Measurements from ENCODE around the gene FAM118B.

FAM118B gene

DNA sequence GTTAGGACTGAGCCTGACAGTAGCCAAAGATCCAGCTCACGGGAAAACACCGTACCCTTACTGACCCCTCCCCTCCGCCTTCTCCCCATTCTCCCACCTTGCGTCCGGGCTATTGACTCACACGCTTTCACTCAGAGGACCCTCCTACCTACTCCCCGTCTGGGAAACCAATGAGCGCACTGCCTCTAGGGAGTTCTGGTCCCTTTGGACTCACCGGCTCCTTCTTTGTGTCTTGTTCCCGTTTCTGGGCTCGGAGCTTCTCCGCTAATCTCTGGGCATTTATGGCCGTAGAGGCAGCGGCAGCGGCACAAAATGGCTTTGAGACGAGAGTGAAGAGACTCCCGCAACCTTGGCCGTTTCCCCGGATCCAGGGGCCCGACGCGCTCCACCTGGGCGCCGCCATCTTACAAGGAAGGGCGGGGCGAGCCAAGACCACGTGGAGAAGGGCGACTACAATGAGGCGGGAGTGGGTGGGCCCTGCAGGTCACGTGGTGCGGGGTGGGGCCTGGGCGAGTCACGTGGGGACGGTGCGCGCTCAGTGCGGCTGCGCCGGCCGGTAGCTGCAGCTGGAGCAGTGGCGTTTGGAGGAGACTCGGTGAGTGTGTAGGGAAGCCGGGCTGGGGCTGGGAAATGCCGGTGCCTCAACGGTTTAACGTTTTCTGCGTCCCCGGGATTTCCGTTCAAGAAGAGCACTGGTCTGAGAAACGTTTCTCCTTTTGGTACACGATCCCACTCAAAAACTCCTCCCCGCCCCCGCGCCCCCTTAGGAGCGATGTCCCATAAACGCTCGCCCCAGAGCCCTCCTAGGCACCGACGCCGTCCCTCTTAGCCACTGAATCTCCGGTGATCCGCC is at the start of gene FAM118B, which contains the start of gene RPUSD4:
Gene FAM118B (plus strand): TSS at position 547 of the 853 bp plus-strand sequence. CDS start 23,220 bp downstream, outside the sequence.
Gene RPUSD4 (minus strand): TSS at position 415 of the 853 bp plus-strand sequence. CDS start 12 bp downstream, at position 403.
- peak; percentile 99 for DNase-seq

GRCh38 chr11:126162306-126163030 is 49.1 kb upstream of the FAM118B start:
- no peak for DNase-seq

GRCh38 chr11:126163074-126163700 is 48.4 kb upstream of the FAM118B start:
- DNase-seq: peak; percentile 95

DNA sequence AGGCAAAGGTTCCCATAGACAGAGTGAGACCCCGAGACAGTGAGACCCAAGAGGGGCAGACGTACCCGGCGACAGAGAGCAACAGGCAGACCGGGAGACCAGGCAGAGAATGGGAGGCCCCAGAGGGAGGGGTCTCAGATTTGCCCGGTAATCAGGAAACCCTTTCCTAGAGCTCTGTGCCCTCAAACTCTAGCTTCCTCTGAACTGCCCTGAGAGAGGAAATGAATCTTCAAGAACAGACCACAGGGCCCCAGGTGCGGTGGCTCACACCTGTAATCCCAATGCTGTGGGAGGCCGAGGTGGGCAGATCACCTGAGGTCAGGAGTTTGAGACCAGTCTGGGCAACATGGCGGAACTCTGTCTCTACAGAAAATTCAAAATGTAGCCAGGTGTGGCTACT is 47.8 kb upstream of the FAM118B start:
- DNase-seq: no peak

DNA sequence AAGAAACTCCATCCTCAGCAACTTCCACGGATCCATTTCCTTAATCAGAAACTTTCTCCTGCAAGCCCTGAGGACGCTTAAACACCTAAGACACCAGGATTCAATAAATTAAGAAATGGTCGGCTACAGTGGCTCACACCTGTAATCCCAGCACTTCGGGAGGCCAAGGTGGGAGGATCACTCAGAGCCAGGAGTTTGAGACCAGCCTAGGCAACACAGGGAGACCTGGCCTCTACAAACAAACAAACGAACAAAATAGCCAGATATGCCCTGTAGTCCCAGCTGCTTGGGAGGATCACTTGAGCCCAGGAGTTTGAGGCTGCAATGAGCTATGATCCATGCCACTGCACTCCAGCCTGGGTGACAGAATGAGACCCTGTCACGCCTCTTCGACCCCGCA is 46.8 kb upstream of the FAM118B start:
- no peak for DNase-seq

DNA sequence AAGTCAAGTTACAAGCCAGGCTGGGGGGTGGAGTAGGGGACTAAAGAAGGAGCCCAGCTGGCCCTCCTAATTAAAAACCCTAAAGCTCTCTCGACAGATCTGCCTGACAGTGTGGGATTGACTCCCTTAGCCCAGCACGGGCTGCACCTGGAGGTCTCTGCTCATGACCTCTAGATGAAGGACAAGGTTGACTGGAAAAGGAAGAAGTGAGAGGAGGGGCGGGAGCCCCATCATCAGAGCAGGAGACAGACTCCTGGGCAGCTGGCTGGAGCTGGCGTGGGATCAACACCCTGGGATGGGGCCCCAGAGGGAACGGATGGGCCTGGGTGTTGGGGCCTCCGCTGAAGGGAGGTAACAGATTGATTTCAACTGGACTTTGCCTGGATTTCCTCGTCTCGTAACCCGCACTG is 46.3 kb upstream of the FAM118B start:
- no peak for DNase-seq

- DNase-seq: no peak
Measured at GRCh38 chr11:126165757-126166156, 45.8 kb upstream of the FAM118B start.

- no peak for DNase-seq
Measured at GRCh38 chr11:126166413-126166812, 45.2 kb upstream of the FAM118B start.

GRCh38 chr11:126167488-126167887 is 44.1 kb upstream of the FAM118B start:
- DNase-seq: no peak

DNA sequence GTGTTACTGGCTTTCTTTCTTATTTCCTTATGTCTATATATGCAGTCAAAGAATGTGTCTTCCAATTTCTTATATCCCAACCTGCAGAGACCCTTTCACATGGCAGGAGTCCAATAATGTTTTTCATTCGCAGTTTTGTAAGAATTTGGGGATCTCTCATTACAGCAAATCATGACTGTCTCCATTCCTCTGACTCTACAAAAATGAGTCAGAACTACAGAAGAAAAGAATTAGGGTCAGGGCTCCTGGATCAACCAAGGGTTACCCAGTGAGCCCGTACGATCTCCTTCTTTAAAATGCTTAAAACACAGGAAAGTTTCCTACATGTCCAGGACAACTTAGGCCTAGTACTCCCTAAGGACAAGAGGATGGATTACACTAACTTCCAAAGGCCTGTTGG is 42.3 kb upstream of the FAM118B start:
- no peak for DNase-seq

GRCh38 chr11:126172596-126173038 is 39.0 kb upstream of the FAM118B start:
- DNase-seq: no peak

DNA sequence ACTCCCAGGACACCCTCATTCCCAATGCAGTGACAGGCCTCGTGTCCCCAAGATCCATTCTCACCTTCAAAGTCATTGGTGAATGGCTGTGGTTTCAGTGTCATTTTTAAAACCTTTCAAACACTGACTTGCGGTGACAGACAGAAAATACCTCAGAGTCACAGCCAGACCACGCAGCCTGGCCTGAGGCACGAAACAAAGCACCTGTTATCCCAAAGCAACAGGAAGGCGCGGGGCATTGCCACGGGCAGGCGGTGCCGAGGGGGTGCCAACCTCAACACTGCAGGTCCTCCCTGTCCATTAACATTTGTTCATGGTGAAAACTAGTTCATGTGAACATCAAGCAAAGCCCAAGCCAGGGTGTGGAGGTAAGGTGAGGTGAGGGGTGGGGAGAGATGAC is 38.3 kb upstream of the FAM118B start:
- no peak for DNase-seq

DNA sequence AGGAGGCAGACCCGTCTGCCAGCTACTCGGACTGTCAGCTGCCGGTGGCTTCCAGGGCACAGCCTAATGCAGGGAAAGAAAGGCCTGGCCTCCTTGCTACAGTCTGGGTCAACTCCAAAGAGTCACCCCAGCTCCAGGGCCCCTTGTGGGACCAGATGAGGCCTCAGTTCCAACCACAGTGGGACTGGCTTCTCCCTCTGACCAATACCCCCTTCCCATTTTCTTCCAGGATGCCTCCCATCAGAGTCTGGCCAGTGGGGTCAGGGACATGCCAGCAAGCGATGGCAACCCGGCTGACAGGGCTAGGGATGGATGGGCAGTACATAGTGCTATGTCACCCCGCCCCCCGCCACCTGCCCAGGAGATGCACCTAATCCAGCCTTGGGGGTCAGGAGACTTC is 36.8 kb upstream of the FAM118B start:
- no peak for DNase-seq

GRCh38 chr11:126175393-126175792 is 36.2 kb upstream of the FAM118B start:
- no peak for DNase-seq

- DNase-seq: no peak
Measured at GRCh38 chr11:126176853-126177470, 34.6 kb upstream of the FAM118B start.

- DNase-seq: no peak
Measured at GRCh38 chr11:126181939-126182730, 29.4 kb upstream of the FAM118B start.

- no peak for DNase-seq
Measured at GRCh38 chr11:126182787-126183445, 28.7 kb upstream of the FAM118B start.

DNA sequence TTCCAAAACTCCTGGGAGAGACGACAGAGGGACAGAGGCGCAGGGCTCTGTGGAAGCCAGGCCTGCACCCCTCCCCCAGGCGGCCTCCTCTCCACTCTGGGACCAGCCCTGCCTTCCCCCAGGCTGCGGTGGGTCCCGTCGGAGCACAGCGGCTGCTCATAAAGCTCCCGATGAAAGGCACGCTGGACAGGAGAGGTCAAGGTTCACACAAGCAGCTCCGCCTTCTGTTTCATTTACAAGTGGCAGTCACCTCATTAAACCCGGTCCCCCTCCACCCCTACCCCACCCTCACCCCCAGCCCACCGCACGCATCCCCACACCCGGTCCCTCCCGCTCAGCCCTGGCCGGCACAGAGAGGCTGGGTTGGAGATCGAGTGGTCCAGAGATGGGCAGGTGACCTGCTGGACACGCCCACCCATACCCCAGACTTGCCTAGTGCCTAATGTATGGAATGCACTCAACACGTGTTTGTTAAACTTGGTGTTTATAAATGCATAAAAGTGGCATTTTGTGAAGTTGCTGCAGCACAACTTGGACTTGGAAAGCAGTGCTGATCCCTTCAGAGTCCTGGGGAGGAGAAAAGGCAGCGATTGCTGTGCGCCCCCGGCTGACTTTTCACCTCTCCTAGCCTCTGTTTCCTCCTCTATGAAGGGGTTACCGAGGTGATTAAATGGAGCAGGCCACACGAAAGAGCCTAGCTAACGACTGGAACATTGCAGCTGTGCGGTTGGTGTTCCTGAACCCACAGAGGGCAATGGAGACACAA is 26.1 kb upstream of the FAM118B start:
- DNase-seq: peak; percentile 53

GRCh38 chr11:126186025-126186698 is 25.4 kb upstream of the FAM118B start:
- DNase-seq: no peak

Data from islet precursor cell (in vitro differentiated cells).